GM19240 (cell line): ENCODE data around the gene ACLY.
"Not testable (repeated sequence)": the region's sequence is repeated elsewhere in the genome, so short reads cannot be mapped to it uniquely, and the experiment has no call there.

Source experiments
- DNase-seq: peaks from one replicate; pipeline ENCODE4 v3.0.0; 2011; ENCODE audit warnings: low spot score; ENCODE audit not compliant: insufficient read length

ACLY gene

DNA sequence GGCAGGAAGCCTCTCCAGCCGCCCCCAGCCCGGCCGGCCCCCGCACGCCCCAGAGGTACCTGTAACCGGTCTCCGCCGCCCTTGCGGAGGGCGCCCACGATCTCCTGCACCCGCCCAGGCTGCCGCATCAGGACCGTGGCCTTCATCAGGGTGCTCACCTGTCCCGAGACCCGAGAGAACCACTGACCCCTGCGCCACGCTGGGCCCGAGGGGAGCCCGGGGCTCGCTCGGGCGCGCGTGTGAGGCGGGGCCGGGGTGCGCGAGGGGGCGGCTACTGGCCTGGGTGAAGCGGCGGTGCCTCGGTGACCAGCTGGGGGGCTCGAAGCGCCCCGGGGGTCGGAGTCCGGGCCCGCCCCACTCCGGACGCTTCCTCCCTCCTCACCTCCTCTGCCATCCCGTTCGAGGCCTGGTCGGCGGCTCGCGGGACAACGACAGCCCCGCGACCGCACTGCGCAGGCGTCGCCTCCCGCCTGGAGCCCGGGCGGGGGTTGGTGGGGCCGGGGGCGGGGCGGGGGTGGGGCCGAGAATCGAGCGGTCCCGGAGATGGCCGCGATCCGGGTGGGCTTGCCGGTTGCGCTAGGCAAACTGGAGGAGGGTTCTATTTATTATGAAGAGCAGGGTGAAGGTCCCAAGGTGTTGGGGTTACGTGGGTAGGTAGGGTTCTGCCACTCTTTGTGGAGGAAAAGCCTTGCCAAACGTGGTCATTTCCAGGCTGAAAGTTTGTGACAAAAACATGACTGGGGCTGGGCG lies 82.8 kb downstream of the ACLY start, which contains the start of gene NT5C3B:
Gene NT5C3B (minus strand): TSS at position 433 of the 750 bp plus-strand sequence. CDS start 39 bp downstream, at position 394.
- peak; percentile 51 for DNase-seq

DNA sequence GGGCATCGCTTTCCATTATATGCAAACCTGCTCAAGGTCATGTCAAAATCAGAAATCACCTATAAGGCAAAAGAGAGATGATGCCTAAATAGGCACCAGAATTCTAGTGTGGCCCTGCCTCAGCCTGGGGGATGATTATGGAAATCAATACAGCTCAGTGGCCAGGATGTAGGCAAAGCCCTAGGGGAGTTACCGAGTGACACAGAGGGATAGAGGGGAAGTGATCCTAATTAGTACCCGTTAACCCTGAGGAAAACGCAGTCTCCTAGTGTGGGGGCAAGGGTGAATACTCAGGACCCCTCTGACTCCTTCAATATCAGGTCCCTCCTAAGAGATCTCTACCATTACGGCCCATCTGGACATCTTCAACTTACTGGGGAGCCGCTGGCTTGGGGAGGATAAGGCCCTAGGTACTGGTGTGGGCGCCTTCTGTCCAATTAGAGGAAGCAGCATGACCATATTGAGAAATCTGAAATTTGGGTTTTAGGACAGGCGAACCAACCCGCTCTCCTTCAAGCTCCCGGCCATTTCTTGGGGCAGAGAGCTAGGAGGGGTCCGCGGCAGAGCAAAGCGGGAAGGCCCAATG lies 83.4 kb downstream of the ACLY start:
- DNase-seq = peak; percentile 39

DNA sequence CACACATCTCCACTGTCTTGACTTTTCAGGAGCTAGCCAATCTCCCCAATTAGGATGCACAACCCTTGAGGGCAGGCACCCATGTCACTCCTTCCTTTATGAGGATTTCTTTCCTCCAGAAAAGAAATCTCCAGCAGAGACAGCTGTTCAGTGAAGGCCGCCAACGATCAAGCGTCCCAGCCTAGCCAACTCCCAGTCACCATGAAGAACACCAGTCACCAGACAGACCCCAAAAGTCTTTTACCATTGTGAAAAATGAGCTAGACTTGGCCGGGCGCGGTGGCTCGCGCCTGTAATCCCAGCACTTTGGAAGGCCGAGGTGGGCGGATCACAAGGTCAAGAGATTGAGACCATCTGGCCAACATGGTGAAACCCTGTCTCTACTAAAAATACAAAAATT lies 88.8 kb downstream of the ACLY start:
- DNase-seq = not testable (repeated sequence)

DNA sequence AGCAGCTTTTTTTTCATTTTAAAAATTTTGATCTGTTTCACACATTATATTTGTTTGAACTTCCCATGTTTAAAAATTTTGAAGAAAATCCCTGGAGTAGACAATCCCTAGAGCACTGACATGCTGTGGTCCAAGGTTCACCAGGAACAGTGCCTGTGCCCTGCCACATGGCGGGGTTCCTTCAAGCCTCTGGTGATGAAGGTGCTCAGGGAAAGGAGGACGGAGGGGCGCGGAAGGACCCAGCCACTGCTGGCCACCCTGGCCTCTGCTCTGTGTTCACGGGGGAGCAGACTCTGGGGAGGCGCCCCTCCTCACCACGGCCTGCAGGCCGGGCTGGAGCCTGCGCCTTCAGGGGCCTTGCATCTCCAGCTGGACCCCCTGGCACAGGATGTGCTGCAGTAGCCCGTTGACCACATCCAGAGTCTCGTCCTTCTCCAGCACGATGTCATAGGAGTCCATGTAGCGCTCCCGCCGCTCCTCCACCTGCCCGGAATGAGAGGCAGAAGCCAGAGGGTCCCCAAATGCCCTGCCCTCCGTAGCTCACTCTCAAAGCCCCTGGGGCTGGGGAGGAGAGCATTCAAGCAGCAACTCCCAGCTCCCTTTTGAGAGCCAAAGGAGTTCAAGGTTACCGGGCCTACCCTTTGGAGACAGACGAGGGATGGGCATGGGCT lies 93.4 kb downstream of the ACLY start:
- no peak for DNase-seq

DNA sequence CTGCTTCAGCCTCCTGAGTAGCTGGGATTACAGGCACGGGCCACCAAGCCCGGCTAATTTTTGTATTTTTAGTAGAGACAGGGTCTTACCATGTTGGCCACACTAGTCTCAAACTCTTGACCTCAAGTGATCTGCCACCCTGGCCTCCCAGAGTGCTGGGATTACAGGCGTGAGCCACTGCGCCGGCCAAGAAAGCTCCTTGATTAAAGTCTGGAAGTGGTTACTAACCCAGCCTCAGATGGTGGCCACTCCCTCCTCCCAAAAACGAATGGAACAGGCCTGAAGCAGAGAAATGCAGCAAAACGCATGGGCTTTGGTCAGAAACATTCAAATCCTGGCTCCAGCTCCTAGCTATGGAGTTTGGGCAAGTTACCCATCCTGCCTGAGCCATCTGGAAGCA lies 94.7 kb downstream of the ACLY start:
- no peak for DNase-seq

DNA sequence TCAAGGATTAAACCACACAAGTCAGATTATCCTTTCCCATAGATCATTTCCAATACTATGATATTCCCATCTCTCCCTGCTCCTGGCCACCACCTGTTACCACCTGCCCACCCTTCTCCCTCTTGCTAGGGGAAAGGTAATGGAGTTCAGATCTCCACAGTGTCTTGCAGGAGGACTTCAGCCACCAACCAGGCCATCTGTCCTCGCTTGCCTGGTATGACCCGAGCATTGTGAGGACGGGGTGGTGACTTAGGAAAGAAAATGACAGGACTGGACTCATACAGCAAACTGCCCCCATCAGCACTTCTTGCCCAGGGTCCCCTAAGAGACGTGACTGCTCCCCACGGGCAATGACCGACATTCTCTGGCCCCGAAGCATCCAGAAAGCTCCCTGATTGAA lies 95.2 kb downstream of the ACLY start:
- no peak for DNase-seq

DNA sequence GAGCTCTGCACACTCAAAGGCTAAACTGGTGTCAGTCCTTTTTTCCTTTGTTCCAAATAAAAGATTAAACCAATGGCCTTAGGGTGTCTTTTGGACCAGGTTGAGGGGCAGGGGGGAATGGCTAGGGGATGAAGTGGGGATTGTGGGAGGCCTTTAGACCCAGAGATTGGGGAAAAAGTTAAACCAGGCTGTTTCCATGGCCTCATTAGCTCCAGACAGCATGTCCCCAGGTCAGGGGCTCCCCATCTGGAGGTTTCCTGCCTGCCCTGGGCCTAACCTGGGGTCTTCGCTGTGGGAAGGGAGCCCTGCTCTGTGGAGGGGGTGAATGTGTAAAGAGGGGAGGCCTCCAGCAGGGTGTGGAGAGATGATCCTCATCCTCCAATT lies 95.6 kb downstream of the ACLY start:
- DNase-seq = no peak

DNA sequence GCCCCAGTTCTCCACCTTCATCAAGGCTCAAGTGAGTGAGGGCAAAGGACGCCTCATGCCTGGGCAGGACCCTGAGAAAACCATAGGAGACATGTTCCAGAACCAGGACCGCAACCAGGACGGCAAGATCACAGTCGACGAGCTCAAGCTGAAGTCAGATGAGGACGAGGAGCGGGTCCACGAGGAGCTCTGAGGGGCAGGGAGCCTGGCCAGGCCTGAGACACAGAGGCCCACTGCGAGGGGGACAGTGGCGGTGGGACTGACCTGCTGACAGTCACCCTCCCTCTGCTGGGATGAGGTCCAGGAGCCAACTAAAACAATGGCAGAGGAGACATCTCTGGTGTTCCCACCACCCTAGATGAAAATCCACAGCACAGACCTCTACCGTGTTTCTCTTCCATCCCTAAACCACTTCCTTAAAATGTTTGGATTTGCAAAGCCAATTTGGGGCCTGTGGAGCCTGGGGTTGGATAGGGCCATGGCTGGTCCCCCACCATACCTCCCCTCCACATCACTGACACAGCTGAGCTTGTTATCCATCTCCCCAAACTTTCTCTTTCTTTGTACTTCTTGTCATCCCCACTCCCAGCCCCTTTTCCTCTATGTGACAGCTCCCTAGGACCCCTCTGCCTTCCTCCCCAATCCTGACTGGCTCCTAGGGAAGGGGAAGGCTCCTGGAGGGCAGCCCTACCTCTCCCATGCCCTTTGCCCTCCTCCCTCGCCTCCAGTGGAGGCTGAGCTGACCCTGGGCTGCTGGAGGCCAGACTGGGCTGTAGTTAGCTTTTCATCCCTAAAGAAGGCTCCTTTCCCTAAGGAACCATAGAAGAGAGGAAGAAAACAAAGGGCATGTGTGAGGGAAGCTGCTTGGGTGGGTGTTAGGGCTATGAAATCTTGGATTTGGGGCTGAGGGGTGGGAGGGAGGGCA lies 96.3 kb downstream of the ACLY start:
- no peak for DNase-seq

DNA sequence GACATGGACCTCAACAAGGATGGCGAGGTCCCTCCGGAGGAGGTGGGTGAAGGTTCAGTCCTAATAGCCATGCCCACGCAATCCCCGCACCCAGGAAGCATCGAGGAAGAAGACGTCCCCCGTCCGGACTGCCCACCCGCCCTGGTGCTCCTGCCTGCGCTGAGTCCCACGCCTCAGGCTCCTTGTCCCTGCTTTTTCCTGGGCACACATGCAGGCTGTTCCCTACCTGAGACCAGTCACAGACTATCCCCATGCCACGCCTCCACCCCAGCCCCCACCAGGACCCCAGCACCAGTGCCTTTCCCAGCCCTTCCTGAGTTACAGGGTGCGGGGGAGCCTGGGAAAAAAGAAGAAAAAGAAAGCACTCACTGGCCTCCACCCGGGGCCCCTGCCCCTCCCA lies 97.0 kb downstream of the ACLY start:
- no peak for DNase-seq

DNA sequence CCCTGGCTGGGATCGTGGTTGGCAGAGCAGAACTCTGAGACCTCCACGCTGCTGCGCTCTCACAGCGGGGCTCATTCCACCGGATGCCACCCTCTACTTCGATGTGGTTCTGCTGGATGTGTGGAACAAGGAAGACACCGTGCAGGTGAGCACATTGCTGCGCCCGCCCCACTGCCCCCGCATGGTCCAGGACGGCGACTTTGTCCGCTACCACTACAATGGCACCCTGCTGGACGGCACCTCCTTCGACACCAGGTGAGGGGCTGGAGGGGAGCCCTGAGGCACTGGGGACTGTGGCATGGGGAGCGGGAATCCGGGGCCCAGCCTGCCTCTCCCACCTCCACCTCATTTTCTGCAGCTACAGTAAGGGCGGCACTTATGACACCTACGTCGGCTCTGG lies 100.7 kb downstream of the ACLY start:
- DNase-seq = no peak
